Neural progenitor cell (in vitro differentiated cells): ENCODE data around the gene SPACA6. TPM values are rescaled to one million over a fixed set of nuclear protein-coding genes. Genes with fewer than 3 reads are reported as not detected.

Source experiments
- DNase-seq: peaks from one replicate; pipeline ENCODE4 v3.0.0-alpha.2; 2016; ENCODE audit warnings: low spot score
- H2AFZ ChIP-seq: fragments of 200-600 bp; sonication (generic); replicated peaks from 2 replicates; pipeline ENCODE4 v1.6.1; 2016; ENCODE audit warnings: antibody characterized with exemption
- H3F3A ChIP-seq: fragments of 200-600 bp; sonication (generic); 2 replicates; pipeline ENCODE4 v1.6.1; 2016; ENCODE audit warnings: antibody characterized with exemption, low read depth
- H3K27ac ChIP-seq: fragments of 200-600 bp; sonication (generic); 2 replicates; pipeline ENCODE4 v1.5.1; 2016; ENCODE audit warnings: mild to moderate bottlenecking
- H3K27me3 ChIP-seq: fragments of 200-600 bp; sonication (generic); 2 replicates; pipeline ENCODE4 v1.6.1; 2016; ENCODE audit warnings: mild to moderate bottlenecking, moderate library complexity
- H3K36me3 ChIP-seq: fragments of 200-600 bp; sonication (generic); 2 replicates; pipeline ENCODE4 v1.5.1; 2016
- H3K4me1 ChIP-seq: fragments of 200-600 bp; sonication (generic); 2 replicates; pipeline ENCODE4 v1.6.1; 2016; ENCODE audit warnings: mixed run types
- H3K4me2 ChIP-seq: fragments of 200-600 bp; sonication (generic); 2 replicates; pipeline ENCODE4 v1.6.1; 2016
- H3K4me3 ChIP-seq: fragments of 200-600 bp; sonication (generic); 2 replicates; pipeline ENCODE4 v1.5.1; 2016
- H3K79me2 ChIP-seq: fragments of 200-600 bp; sonication (generic); 2 replicates; pipeline ENCODE4 v1.6.1; 2016; ENCODE audit warnings: low read depth
- H3K9ac ChIP-seq: fragments of 200-600 bp; sonication (generic); 2 replicates; pipeline ENCODE4 v1.6.1; 2016
- H3K9me3 ChIP-seq: fragments of 200-600 bp; sonication (generic); 2 replicates; pipeline ENCODE4 v1.5.1; 2016; ENCODE audit warnings: low read depth
- H4K20me1 ChIP-seq: fragments of 200-600 bp; sonication (generic); 2 replicates; pipeline ENCODE4 v1.6.1; 2016; ENCODE audit warnings: low read depth
- H3K27ac Mint-ChIP-seq: 3 replicates; pipeline ENCODE4 v1.8.0; 2021; ENCODE audit warnings: mixed read lengths
- H3K27me3 Mint-ChIP-seq: 2 replicates; pipeline ENCODE4 v1.8.0; 2022; ENCODE audit warnings: low read depth, mild to moderate bottlenecking, inconsistent platforms, moderate library complexity, mixed read lengths; ENCODE audit not compliant: insufficient read depth
- H3K36me3 Mint-ChIP-seq: 3 replicates; pipeline ENCODE4 v1.8.0; 2021; ENCODE audit warnings: mixed read lengths
- H3K4me1 Mint-ChIP-seq: 3 replicates; pipeline ENCODE4 v1.8.0; 2021; ENCODE audit warnings: mixed read lengths
- H3K4me3 Mint-ChIP-seq: 3 replicates; pipeline ENCODE4 v1.8.0; 2021; ENCODE audit warnings: mild to moderate bottlenecking, moderate library complexity, mixed read lengths
- H3K9me3 Mint-ChIP-seq: 3 replicates; pipeline ENCODE4 v1.8.0; 2020; ENCODE audit warnings: mixed read lengths
- EZH2 ChIP-seq: fragments of 200-600 bp; sonication (generic); IDR thresholded peaks from 2 replicates; pipeline ENCODE4 v1.6.1; 2017; ENCODE audit warnings: antibody characterized with exemption, mild to moderate bottlenecking, moderate library complexity
- EZH2phosphoT487 ChIP-seq: fragments of 200-600 bp; sonication (generic); IDR thresholded peaks from 2 replicates; pipeline ENCODE4 v1.6.1; 2017; ENCODE audit warnings: antibody characterized with exemption
- total RNA-seq: library from RNA; depleted of rRNA; stranded (reverse); fragments of >200 nt; gene quantifications from 2 replicates; pipeline ENCODE4 v1.2.3, GENCODE V29; 2015; ENCODE audit warnings: low replicate concordance
- TF ChIP-seq, protein P1 (sequence below): fragments of 200-600 bp; sonication (generic); IDR thresholded peaks from 2 replicates; pipeline ENCODE4 v1.5.1; 2017; ENCODE audit warnings: antibody characterized with exemption, mild to moderate bottlenecking

Gene SPACA6
- total RNA-seq, 1 donor from 2014 or later, result 6.9 TPM

DNA sequence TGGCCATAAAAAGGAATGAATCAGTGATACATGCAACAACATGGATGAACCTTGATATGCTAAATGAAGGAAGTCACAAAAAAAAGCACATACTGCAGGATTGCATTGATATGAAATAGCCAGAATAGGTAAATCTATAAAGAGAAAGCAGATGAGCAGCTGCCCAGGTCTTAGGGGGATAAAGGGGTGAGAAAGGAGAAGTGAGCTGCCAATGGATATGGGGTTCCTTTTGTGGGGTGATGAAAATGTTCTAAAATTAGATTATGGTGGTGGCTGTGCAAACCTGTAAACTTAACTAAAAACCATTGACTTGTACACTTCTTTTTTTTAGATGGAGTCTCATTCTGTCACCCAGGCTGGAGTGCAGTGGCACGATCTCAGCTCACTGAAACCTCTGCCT, 18.6 kb downstream of the SPACA6 start:
- TF ChIP-seq EZH2phosphoT487, result no peak
- TF ChIP-seq, protein P1, sequence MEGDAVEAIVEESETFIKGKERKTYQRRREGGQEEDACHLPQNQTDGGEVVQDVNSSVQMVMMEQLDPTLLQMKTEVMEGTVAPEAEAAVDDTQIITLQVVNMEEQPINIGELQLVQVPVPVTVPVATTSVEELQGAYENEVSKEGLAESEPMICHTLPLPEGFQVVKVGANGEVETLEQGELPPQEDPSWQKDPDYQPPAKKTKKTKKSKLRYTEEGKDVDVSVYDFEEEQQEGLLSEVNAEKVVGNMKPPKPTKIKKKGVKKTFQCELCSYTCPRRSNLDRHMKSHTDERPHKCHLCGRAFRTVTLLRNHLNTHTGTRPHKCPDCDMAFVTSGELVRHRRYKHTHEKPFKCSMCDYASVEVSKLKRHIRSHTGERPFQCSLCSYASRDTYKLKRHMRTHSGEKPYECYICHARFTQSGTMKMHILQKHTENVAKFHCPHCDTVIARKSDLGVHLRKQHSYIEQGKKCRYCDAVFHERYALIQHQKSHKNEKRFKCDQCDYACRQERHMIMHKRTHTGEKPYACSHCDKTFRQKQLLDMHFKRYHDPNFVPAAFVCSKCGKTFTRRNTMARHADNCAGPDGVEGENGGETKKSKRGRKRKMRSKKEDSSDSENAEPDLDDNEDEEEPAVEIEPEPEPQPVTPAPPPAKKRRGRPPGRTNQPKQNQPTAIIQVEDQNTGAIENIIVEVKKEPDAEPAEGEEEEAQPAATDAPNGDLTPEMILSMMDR, result no peak
- TF ChIP-seq EZH2, result no peak
- no peak overlapping the region for H3K9ac ChIP-seq
- Mint-ChIP-seq H3K4me1 (no peaks in the 10 kb centered on the region), H3K27me3 (peaks cover 11% of the 10 kb centered on the region), H3K27ac (no peak overlapping the region), H3K9me3 (peaks cover 4% of the 10 kb centered on the region), H3K36me3 (peaks cover 8% of the 10 kb centered on the region), H3K4me3 (no peak overlapping the region)
- H3K4me1 ChIP-seq, result no peaks in the 10 kb centered on the region
- no peaks in the 10 kb centered on the region for H4K20me1 ChIP-seq
- H2AFZ ChIP-seq, result no peak overlapping the region
- no peak for DNase-seq
- no peak overlapping the region for H3K4me3 ChIP-seq
- H3K79me2 ChIP-seq, result no peaks in the 10 kb centered on the region
- no peaks in the 10 kb centered on the region for H3K9me3 ChIP-seq
- no peak overlapping the region for H3K27ac ChIP-seq
- H3K4me2 ChIP-seq, result no peak overlapping the region
- no peaks in the 10 kb centered on the region for H3K36me3 ChIP-seq
- H3F3A ChIP-seq, result no peaks in the 10 kb centered on the region
- peaks cover 42% of the 10 kb centered on the region for H3K27me3 ChIP-seq

DNA sequence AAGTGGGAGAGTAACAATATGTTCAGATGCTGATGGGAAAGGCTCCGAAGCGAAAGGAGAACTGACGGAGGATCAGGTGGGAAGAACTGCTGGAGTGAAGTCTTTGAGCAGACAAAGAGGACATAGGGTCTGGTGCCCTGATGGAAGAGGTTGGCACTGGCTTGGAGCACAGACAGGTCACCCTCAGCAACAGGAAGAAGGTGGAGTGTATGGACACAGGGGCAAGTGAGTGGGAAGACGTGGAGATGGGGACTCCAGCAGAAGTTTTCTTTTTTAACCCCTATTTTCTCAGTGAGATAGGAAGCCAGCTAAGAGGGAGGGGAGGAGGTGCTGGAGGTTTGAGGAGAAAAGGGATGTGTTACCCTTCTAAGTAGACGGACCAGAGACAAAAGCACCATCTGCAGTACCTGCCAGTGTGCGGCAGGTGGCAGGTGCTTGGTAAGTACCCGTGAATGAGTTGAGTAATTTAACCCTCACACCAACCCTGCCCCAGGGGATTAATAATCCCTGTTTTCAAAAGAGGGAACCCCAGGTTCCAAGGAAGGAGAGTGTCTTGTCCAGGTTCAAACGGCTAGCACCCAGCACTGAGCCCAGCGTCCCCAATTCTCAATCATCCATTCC, 19.4 kb downstream of the SPACA6 start:
- H3K27me3 Mint-ChIP-seq, result peaks cover 14% of the 10 kb centered on the region
- no peak overlapping the region for H3K4me3 Mint-ChIP-seq

DNA sequence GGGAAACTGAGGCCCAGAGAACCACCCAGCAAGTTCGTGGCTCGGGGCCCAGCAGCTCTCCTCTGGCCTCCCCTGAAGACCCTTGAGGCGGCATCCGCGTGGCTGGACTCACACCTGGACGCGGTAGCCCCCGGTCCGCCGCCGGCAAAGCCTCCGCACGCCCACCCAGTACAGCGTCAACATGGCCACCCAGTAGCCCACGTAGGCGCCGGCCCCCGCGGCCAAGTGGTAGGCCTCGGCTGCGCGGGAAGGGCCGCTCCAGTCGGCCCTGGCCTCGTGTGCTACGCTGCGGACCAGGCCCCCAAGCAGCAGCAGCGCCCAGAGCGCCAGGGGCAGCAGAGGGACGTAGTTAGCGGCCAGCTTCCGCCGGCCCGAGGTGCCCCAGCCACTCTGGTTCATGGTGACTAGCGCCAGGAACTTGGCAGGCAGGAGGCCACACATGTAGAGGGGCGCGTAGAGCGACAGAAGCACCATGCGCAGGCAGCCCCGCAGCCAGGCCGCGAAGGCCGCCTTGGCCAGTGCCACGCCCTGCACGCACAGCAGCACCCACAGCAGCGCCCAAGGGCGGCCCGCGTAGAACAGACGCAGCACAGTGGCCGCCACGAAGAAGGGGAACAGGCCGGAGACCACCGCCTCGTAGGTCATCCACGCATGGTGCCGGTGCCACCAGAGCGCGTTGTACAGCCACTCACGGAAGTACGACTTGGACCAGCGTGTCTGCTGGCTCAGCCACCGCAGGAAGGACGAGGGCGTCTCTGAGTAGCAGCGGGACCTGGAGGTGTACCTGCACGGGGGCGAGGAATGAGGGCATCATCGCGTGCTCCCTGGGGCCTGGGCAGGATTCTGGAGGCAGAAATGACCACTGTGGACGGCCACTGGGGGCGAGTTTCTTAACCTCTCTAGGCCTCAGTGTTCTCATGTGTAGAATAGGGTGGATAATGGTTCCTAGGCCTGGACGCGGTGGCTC, 20.5 kb downstream of the SPACA6 start:
- Histone ChIP-seq H3F3A (no peaks in the 10 kb centered on the region), H3K36me3 (no peaks in the 10 kb centered on the region), H3K9ac (no peak overlapping the region), H3K4me1 (no peaks in the 10 kb centered on the region), H3K27ac (no peak overlapping the region), H4K20me1 (no peaks in the 10 kb centered on the region), H3K9me3 (no peaks in the 10 kb centered on the region), H3K27me3 (peaks cover 61% of the 10 kb centered on the region), H3K79me2 (no peaks in the 10 kb centered on the region), H2AFZ (no peak overlapping the region), H3K4me2 (no peak overlapping the region), H3K4me3 (no peak overlapping the region)
- no peaks in the 10 kb centered on the region for H3K4me1 Mint-ChIP-seq
- peaks cover 2% of the 10 kb centered on the region for H3K36me3 Mint-ChIP-seq
- H3K27me3 Mint-ChIP-seq, result peaks cover 23% of the 10 kb centered on the region
- H3K27ac Mint-ChIP-seq, result no peak overlapping the region
- no peak overlapping the region for H3K4me3 Mint-ChIP-seq
- no peak for TF ChIP-seq EZH2
- TF ChIP-seq, protein P1, result no peak
- no peak for TF ChIP-seq EZH2phosphoT487
- no peak for DNase-seq
- peaks cover 4% of the 10 kb centered on the region for H3K9me3 Mint-ChIP-seq

More for the DNA sequence above, 19.4 kb downstream of the SPACA6 start:
- no peaks in the 10 kb centered on the region for H3K79me2 ChIP-seq
- peak overlapping the region; percentile 28 for H3K27ac Mint-ChIP-seq
- H3K4me2 ChIP-seq, result no peak overlapping the region
- H3K4me3 ChIP-seq, result no peak overlapping the region
- H2AFZ ChIP-seq, result no peak overlapping the region
- H4K20me1 ChIP-seq, result no peaks in the 10 kb centered on the region
- H3K27ac ChIP-seq, result no peak overlapping the region
- TF ChIP-seq, protein P1, result peak; percentile 50
- no peak for TF ChIP-seq EZH2
- TF ChIP-seq EZH2phosphoT487, result no peak
- no peak overlapping the region for H3K9ac ChIP-seq
- no peaks in the 10 kb centered on the region for H3K4me1 Mint-ChIP-seq
- H3K9me3 Mint-ChIP-seq, result peaks cover 4% of the 10 kb centered on the region
- DNase-seq, result peak; percentile 73
- H3F3A ChIP-seq, result no peaks in the 10 kb centered on the region
- peaks cover 6% of the 10 kb centered on the region for H3K36me3 Mint-ChIP-seq
- H3K27me3 ChIP-seq, result peaks cover 51% of the 10 kb centered on the region
- H3K36me3 ChIP-seq, result no peaks in the 10 kb centered on the region
- H3K4me1 ChIP-seq, result no peaks in the 10 kb centered on the region
- no peaks in the 10 kb centered on the region for H3K9me3 ChIP-seq
